HCT116 (cell line): ENCODE measurements around the gene CAPN2. TPM values are rescaled to one million over a fixed set of nuclear protein-coding genes. Genes with fewer than 3 reads are reported as not detected.

ENCODE experiments used
- ATAC-seq: fragments of 200-7000 bp; cut with Tn5 transposase; 2 replicates; pipeline ENCODE4 v1.9.1; 2020; ENCODE audit warnings: mild to moderate bottlenecking, moderate library complexity
- BruUV-seq: library from RNA; stranded (reverse); fragments of 400-500 nt; replicated peaks from 2 replicates; lab custom pipeline; 2021; lab: Mats Ljungman, UMichigan
- CTCF ChIA-PET: fragments of 300-600 bp; sonication (Branson Sonifier 250); formaldehyde crosslinking; loops from one replicate; lab custom pipeline; 2021; ENCODE audit warnings: antibody characterized with exemption; lab: Charles Lee
- POLR2A ChIA-PET: fragments of 300-600, 350-600 bp; sonication (Branson Sonifier 250); formaldehyde crosslinking; loops from one replicate; lab custom pipeline; 2021; ENCODE audit warnings: antibody characterized with exemption; lab: Charles Lee
- RAD21 ChIA-PET, 2 experiments: fragments of 300-600 bp; sonication (Branson Sonifier 250); formaldehyde crosslinking; loops; one replicate each; lab custom pipeline; 2023; ENCODE audit warnings: low total read pairs in 2 of 2; ENCODE audit not compliant: uncharacterized antibody in 2 of 2, unreplicated experiment in 2 of 2, low non-redundant PET in 1 of 2; lab: Charles Lee
- DNase-seq: peaks from one replicate; pipeline ENCODE4 v3.0.0-alpha.2; 2010; ENCODE audit warnings: low read depth, low spot score
- H2AFZ ChIP-seq: fragments of 200-600 bp; shearing (Covaris generic), sonication (generic); 2 replicates; pipeline ENCODE4 v1.6.1; 2017; ENCODE audit warnings: low read depth, mixed run types, mixed read lengths, antibody characterized with exemption, low read length; ENCODE audit not compliant: poor library complexity, severe bottlenecking
- H3K27ac ChIP-seq: 2 replicates; pipeline ENCODE4 v1.5.1; 2012; ENCODE audit warnings: low read depth, low read length
- H3K27me3 ChIP-seq: fragments of 200-600 bp; sonication (generic); 2 replicates; pipeline ENCODE4 v1.6.1; 2016; ENCODE audit warnings: mixed run types, low read length, mixed read lengths; ENCODE audit not compliant: insufficient read depth
- H3K36me3 ChIP-seq, 2 experiments: fragments of 200-500 bp in 1 of 2; fragments of 200-600 bp in 1 of 2; sonication (Bioruptor generic) in 1 of 2; sonication (generic) in 1 of 2; 2 replicates each; pipeline versions ENCODE4 v1.5.1 to v1.6.1; 2014 to 2016; ENCODE audit warnings: low read length in 2 of 2, inconsistent platforms in 1 of 2, mixed read lengths in 1 of 2, mixed run types in 1 of 2; ENCODE audit not compliant: insufficient read depth in 2 of 2, control insufficient read depth in 1 of 2
- H3K4me1 ChIP-seq, 2 experiments: fragments of 200-600 bp in 1 of 2; sonication (generic) in 1 of 2; 2 replicates each; pipeline versions ENCODE4 v1.5.1 to v1.6.1; 2012 to 2017; ENCODE audit warnings: low read length in 2 of 2, inconsistent platforms in 1 of 2, mild to moderate bottlenecking in 1 of 2, mixed read lengths in 1 of 2, mixed run types in 1 of 2, moderate library complexity in 1 of 2; ENCODE audit not compliant: insufficient read depth in 2 of 2, control insufficient read depth in 1 of 2
- H3K4me2 ChIP-seq: fragments of 200-600 bp; sonication (generic); 2 replicates; pipeline ENCODE4 v1.6.1; 2017; ENCODE audit warnings: mixed run types, low read length, mixed read lengths
- H3K4me3 ChIP-seq, 2 experiments: fragments of 200-600 bp in 1 of 2; sonication (generic) in 1 of 2; replicated peaks in 1 of 2; 2 replicates each; pipeline ENCODE4 v1.5.1; 2011 to 2016; ENCODE audit warnings: low read length in 2 of 2, control low read depth in 1 of 2, low read depth in 1 of 2, mild to moderate bottlenecking in 1 of 2, mixed read lengths in 1 of 2, mixed run types in 1 of 2
- H3K79me2 ChIP-seq: fragments of 200-600 bp; sonication (generic); 2 replicates; pipeline ENCODE4 v1.6.1; 2017; ENCODE audit warnings: mild to moderate bottlenecking, mixed run types, low read length, moderate library complexity, mixed read lengths; ENCODE audit not compliant: insufficient read depth
- H3K9ac ChIP-seq: fragments of 200-600 bp; sonication (generic); 2 replicates; pipeline ENCODE4 v1.6.1; 2016; ENCODE audit warnings: low read length, mixed read lengths
- H3K9me2 ChIP-seq: fragments of 200-600 bp; sonication (generic), shearing (Covaris generic); 2 replicates; pipeline ENCODE4 v1.6.1; 2017; ENCODE audit warnings: mixed run types, mild to moderate bottlenecking, moderate library complexity; ENCODE audit not compliant: insufficient read depth
- H3K9me3 ChIP-seq, 2 experiments: fragments of 200-500 bp in 1 of 2; fragments of 200-600 bp in 1 of 2; sonication (Bioruptor generic) in 1 of 2; sonication (generic) in 1 of 2; 2 replicates each; pipeline ENCODE4 v1.6.1; 2014 to 2017; ENCODE audit warnings: low read length in 2 of 2, mixed read lengths in 2 of 2, inconsistent platforms in 1 of 2, low read depth in 1 of 2, mild to moderate bottlenecking in 1 of 2, mixed run types in 1 of 2, moderate library complexity in 1 of 2; ENCODE audit not compliant: control insufficient read depth in 1 of 2, insufficient read depth in 1 of 2
- H4K20me1 ChIP-seq: fragments of 200-600 bp; sonication (generic), shearing (Covaris generic); 2 replicates; pipeline ENCODE4 v1.6.1; 2017; ENCODE audit warnings: mixed run types, mild to moderate bottlenecking, moderate library complexity; ENCODE audit not compliant: insufficient read depth
- CEBPB ChIP-seq: IDR thresholded peaks from 2 replicates; pipeline ENCODE4 v1.6.1; 2012; ENCODE audit warnings: low read depth
- EZH2 ChIP-seq: fragments of 200-600 bp; sonication (generic); IDR thresholded peaks from 2 replicates; pipeline ENCODE4 v1.6.1; 2017; ENCODE audit warnings: antibody characterized with exemption, mixed run types
- FOSL1 ChIP-seq: IDR thresholded peaks from 2 replicates; pipeline ENCODE4 v1.6.1; 2012; ENCODE audit warnings: low read depth
- JUND ChIP-seq: IDR thresholded peaks from 2 replicates; pipeline ENCODE4 v1.6.1; 2012
- POLR2A ChIP-seq: IDR thresholded peaks from 2 replicates; pipeline ENCODE4 v1.7.0; 2011; ENCODE audit warnings: borderline replicate concordance; ENCODE audit not compliant: insufficient read depth, insufficient read length; ENCODE audit errors: extremely low read depth
- POLR2AphosphoS5 ChIP-seq: IDR thresholded peaks from 2 replicates; pipeline ENCODE4 v1.6.1; 2011; ENCODE audit warnings: mild to moderate bottlenecking, low read depth, low read length, moderate library complexity
- RAD21 ChIP-seq: IDR thresholded peaks from 2 replicates; pipeline ENCODE4 v1.6.1; 2012; ENCODE audit warnings: low read depth, mild to moderate bottlenecking
- TCF7L2 ChIP-seq: IDR thresholded peaks from 2 replicates; pipeline ENCODE4 v1.7.0; 2011; ENCODE audit warnings: borderline replicate concordance, inconsistent platforms; ENCODE audit not compliant: insufficient read depth, insufficient read length; ENCODE audit errors: extremely low read depth
- intact Hi-C: fragments of 100-400 bp; cut with micrococcal nuclease; formaldehyde crosslinking; loops from 2 replicates; pipeline ENCODE4 v1.10.0; 2022
- total RNA-seq: library from RNA; stranded (reverse); gene quantifications from one replicate; pipeline ENCODE4 v1.2.1, GENCODE V29; 2021; ENCODE audit not compliant: unreplicated experiment
- TF ChIP-seq, protein P1 (sequence below): IDR thresholded peaks from 2 replicates; pipeline ENCODE4 v1.6.1; 2012
- TF ChIP-seq, protein P2 (sequence below): IDR thresholded peaks from 2 replicates; pipeline ENCODE4 v1.6.1; 2011; ENCODE audit warnings: mild to moderate bottlenecking, low read length, moderate library complexity; ENCODE audit not compliant: insufficient replicate concordance; ENCODE audit errors: extremely low read depth

CAPN2 gene
- total RNA-seq, 1 experiment from 2014 or later = 173 TPM

DNA sequence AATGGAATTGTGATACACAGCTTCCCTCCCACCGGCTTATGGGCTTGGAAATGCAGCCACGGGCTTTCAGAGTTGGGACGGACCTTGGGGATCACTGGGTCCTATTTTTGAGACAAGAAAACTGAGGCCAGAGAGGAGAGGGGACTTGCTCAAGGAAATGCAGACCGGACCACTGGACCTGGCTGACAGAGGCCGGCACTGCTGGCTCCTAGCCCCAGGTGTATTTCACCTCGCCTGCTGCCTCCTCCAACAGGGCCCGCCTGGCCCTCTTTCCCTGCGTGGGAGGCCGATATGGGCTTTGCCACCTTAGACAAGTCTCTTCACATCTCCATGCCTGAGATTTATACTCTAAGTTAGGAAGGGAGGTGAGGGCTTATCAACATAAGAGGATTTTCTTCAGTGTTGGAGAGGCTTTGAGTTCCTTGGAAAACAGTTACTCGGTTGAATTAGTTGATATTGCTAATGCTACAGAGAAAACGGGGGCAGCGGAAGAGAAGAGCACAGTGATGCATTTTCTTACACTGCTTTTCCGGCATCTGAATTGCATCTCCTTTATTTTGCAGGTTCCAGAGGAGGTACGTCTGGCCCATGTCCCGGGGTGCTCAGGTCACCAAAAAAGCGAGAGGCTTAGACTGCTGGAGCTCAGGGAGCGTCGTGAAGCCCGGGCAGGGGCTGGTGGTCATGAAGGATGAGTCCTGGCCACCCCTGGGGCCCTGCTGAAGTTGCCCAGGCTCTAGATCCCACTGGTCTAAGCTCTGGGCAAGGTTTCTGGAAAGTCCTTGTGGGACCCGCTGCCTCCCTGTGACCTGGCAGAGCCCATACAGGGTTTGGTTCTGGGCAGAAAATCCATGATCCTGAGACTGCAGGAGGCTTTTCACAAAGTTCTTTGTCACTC, 44.7 kb downstream of the CAPN2 start:
- RAD21 ChIA-PET = no interaction called here

DNA sequence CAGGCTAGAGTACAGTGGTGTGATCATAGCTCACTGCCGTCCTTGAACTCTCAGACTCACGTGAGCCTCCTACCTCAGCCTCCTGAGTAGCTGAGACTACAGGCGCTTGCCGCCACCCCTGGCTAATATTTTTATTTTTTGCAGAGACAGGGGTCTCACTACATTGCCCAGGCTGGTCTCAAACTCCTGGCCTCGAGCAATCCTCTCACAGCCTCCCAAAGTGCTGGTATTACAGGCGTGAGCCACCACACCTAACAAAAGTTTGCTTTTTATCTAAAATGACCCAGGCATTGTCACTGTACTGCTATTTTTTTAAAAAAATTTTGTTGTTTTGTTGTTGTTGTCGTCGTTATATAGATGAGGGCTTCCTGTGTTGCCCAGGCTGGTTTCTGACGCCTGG, 46.4 kb downstream of the CAPN2 start:
- peaks cover 20 to 73% of the 10 kb centered on the region in 2 experiments for H3K36me3 ChIP-seq
- intact Hi-C loops = no loop called here
- DNase-seq (no peak), ATAC-seq (no peak)
- POLR2A ChIA-PET = no interaction called here
- no peak overlapping the region for H3K9ac ChIP-seq
- H3K27ac ChIP-seq = no peak overlapping the region
- no peak overlapping the region for H2AFZ ChIP-seq
- H3K27me3 ChIP-seq = no peaks in the 10 kb centered on the region
- no peaks in the 10 kb centered on the region for H3K4me1 ChIP-seq
- H3K9me2 ChIP-seq = no peaks in the 10 kb centered on the region
- no peak overlapping the region for H3K4me3 ChIP-seq
- no peak for TF ChIP-seq TCF7L2
- TF ChIP-seq JUND = no peak
- TF ChIP-seq, protein P1, sequence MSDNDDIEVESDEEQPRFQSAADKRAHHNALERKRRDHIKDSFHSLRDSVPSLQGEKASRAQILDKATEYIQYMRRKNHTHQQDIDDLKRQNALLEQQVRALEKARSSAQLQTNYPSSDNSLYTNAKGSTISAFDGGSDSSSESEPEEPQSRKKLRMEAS = no peak
- no peak for TF ChIP-seq POLR2A
- TF ChIP-seq POLR2AphosphoS5 = no peak
- TF ChIP-seq CEBPB = no peak
- no peak for TF ChIP-seq FOSL1
- H3K4me2 ChIP-seq = no peak overlapping the region
- no peaks in the 10 kb centered on the region for H3K9me3 ChIP-seq
- H3K79me2 ChIP-seq = no peaks in the 10 kb centered on the region
- BruUV-seq = no TSS peak
- CTCF ChIA-PET = no interaction called here
- H4K20me1 ChIP-seq = no peaks in the 10 kb centered on the region
- RAD21 ChIA-PET = no interaction called here

More for the DNA sequence above, 44.7 kb downstream of the CAPN2 start:
- no peaks in the 10 kb centered on the region for H3K9me2 ChIP-seq
- ChIA-PET POLR2A (no interaction called here), CTCF (no interaction called here)
- no peak for DNase-seq
- no peaks in the 10 kb centered on the region for H3K79me2 ChIP-seq
- H3K27me3 ChIP-seq = no peaks in the 10 kb centered on the region
- H3K4me1 ChIP-seq = no peaks in the 10 kb centered on the region
- no peak for ATAC-seq
- no peak overlapping the region for H2AFZ ChIP-seq
- peaks cover 29 to 79% of the 10 kb centered on the region in 2 experiments for H3K36me3 ChIP-seq
- H3K4me3 ChIP-seq = no peak overlapping the region
- BruUV-seq = no TSS peak
- intact Hi-C loops = no loop called here
- no peak overlapping the region for H3K9ac ChIP-seq
- no peak overlapping the region for H3K27ac ChIP-seq
- no peak overlapping the region for H3K4me2 ChIP-seq
- no peaks in the 10 kb centered on the region for H3K9me3 ChIP-seq
- H4K20me1 ChIP-seq = no peaks in the 10 kb centered on the region
- TF ChIP-seq RAD21 (no peak), EZH2 (no peak), CEBPB (no peak)
- TF ChIP-seq, protein P2, sequence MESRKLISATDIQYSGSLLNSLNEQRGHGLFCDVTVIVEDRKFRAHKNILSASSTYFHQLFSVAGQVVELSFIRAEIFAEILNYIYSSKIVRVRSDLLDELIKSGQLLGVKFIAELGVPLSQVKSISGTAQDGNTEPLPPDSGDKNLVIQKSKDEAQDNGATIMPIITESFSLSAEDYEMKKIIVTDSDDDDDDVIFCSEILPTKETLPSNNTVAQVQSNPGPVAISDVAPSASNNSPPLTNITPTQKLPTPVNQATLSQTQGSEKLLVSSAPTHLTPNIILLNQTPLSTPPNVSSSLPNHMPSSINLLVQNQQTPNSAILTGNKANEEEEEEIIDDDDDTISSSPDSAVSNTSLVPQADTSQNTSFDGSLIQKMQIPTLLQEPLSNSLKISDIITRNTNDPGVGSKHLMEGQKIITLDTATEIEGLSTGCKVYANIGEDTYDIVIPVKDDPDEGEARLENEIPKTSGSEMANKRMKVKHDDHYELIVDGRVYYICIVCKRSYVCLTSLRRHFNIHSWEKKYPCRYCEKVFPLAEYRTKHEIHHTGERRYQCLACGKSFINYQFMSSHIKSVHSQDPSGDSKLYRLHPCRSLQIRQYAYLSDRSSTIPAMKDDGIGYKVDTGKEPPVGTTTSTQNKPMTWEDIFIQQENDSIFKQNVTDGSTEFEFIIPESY = no peak
